B cell (primary cell): ENCODE results near the gene TAT.
"Not testable (repeated sequence)": the region's sequence is repeated elsewhere in the genome, so short reads cannot be mapped to it uniquely, and the experiment has no call there.

ENCODE experiments used
- EZH2 ChIP-seq: IDR thresholded peaks from 2 replicates; pipeline ENCODE4 v1.6.1; 2012; ENCODE audit warnings: borderline replicate concordance, low read depth, mild to moderate bottlenecking, moderate library complexity, low read length; ENCODE audit not compliant: insufficient read depth, poor library complexity, severe bottlenecking
- TF ChIP-seq, protein P1 (sequence below): fragments of 200-600 bp; IDR thresholded peaks from one replicate; pipeline ENCODE4 v1.8.0; 2022; ENCODE audit warnings: antibody characterized with exemption, mild to moderate bottlenecking

DNA sequence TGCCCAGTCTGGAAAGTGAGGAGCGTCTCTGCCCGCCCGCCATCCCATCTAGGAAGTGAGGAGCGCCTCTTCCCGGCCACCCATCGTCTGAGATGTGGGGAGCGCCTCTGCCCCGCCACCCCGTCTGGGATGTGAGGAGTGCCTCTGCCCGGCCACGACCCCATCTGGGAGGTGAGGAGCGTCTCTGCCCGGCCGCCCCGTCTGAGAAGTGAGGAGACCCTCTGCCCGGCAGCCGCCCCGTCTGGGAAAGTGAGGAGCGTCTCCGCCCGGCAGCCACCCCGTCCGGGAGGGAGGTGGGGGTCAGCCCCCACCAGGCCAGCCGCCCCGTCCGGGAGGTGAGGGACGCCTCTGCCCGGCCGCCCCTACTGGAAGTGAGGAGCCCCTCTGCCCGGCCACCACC, 12.4 kb upstream of the TAT start:
- TF ChIP-seq, protein P1, sequence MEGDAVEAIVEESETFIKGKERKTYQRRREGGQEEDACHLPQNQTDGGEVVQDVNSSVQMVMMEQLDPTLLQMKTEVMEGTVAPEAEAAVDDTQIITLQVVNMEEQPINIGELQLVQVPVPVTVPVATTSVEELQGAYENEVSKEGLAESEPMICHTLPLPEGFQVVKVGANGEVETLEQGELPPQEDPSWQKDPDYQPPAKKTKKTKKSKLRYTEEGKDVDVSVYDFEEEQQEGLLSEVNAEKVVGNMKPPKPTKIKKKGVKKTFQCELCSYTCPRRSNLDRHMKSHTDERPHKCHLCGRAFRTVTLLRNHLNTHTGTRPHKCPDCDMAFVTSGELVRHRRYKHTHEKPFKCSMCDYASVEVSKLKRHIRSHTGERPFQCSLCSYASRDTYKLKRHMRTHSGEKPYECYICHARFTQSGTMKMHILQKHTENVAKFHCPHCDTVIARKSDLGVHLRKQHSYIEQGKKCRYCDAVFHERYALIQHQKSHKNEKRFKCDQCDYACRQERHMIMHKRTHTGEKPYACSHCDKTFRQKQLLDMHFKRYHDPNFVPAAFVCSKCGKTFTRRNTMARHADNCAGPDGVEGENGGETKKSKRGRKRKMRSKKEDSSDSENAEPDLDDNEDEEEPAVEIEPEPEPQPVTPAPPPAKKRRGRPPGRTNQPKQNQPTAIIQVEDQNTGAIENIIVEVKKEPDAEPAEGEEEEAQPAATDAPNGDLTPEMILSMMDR: not testable (repeated sequence)
- not testable (repeated sequence) for TF ChIP-seq EZH2
